ENCODE results near the gene MTNR1B.

Gene MTNR1B

DNA sequence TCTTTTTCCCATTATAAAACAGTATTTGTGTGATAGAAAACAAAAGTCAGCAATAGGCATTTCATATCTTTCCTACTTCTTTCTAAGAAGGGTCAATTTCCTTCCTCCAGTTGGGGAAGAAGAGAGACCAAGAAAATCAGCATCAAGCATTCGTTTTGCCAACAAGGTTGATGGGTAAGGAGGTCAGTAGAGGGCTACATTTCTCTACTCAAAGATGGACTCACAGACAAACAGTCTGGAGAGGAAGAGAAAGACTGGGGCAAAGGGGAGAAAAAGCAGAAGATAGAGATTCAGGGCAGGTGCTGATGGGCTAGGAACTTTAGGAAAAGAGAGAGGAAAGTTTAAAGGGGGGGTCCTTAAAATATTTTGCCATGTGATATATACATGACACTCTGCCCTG, 8.6 kb upstream of the MTNR1B start:
- TF ChIP-seq CTCF (IDR thresholded peaks at IDR 0.05; ENCODE audit: insufficient read depth, low read depth, low read length, missing control alignments), result no peak
- no peak overlapping the region for H3K4me3 ChIP-seq (ENCODE audit: low read depth, low read length)
- no peak for DNase-seq (ENCODE audit: low read depth)

- DNase-seq (ENCODE audit: low read depth), result no peak
- no peak for TF ChIP-seq CTCF (IDR thresholded peaks at IDR 0.05; ENCODE audit: insufficient read depth, low read depth, low read length, missing control alignments)
- H3K4me3 ChIP-seq (ENCODE audit: low read depth, low read length), result no peak overlapping the region
Measured at GRCh38 chr11:92962446-92962845, 7.0 kb upstream of the MTNR1B start.

- no peak overlapping the region for H3K4me3 ChIP-seq (ENCODE audit: low read depth, low read length)
- TF ChIP-seq CTCF (IDR thresholded peaks at IDR 0.05; ENCODE audit: insufficient read depth, low read depth, low read length, missing control alignments), result no peak
- no peak for DNase-seq (ENCODE audit: low read depth)
Measured at GRCh38 chr11:92964471-92964870, 5.0 kb upstream of the MTNR1B start.

GRCh38 chr11:92965196-92965595, 4.3 kb upstream of the MTNR1B start:
- no peak for TF ChIP-seq CTCF (IDR thresholded peaks at IDR 0.05; ENCODE audit: insufficient read depth, low read depth, low read length, missing control alignments)
- no peak overlapping the region for H3K4me3 ChIP-seq (ENCODE audit: low read depth, low read length)
- DNase-seq (ENCODE audit: low read depth), result no peak

DNA sequence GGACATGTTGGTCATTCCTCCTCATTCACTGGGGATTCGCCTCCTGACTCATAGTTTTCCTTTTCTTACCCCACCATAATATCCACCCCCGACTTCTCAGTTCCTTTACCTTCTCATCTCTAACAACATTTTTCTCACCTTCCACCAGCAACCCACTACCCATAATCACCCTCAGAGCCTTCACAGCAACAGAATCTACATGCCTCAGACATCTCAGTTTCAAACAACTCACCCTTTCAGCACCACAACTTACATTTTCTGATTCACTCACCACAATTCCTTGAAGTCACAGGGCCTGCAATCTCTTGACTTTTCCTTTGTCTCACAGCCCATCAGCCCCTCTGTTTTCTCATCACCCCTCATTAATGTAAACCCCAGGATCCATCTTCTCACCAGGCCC, 2.3 kb upstream of the MTNR1B start:
- no peak overlapping the region for H3K4me3 ChIP-seq (ENCODE audit: low read depth, low read length)
- no peak for TF ChIP-seq CTCF (IDR thresholded peaks at IDR 0.05; ENCODE audit: insufficient read depth, low read depth, low read length, missing control alignments)
- DNase-seq (ENCODE audit: low read depth), result no peak

DNA sequence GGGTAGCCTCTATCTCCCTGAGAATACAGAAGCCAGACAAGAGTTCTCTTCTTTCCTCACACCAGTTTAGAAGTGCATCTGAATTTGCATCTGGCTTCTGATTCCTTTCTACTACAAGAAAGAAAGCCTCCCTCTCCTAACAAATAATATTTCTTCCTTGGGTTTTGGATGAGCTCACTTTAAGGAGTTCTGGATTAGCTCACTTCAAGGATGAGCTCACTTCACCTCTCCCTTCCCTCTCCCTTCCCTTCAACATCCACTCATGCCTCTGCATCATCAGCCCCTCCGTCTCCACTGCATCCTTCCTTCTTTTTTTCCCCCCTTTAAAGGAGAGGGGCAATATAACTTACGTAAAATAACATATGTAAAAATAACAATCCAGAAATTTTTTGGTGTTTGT, 1.6 kb upstream of the MTNR1B start:
- no peak for DNase-seq (ENCODE audit: low read depth)
- no peak overlapping the region for H3K4me3 ChIP-seq (ENCODE audit: low read depth, low read length)
- TF ChIP-seq CTCF (IDR thresholded peaks at IDR 0.05; ENCODE audit: insufficient read depth, low read depth, low read length, missing control alignments), result no peak

GRCh38 chr11:92969293-92969633, 188 bp upstream of the MTNR1B start:
- TF ChIP-seq CTCF (IDR thresholded peaks at IDR 0.05; ENCODE audit: insufficient read depth, low read depth, low read length, missing control alignments), result no peak
- no peak for DNase-seq (ENCODE audit: low read depth)

More at GRCh38 chr11:92969293-92969633, 188 bp upstream of the MTNR1B start:
- H3K4me3 ChIP-seq (ENCODE audit: low read depth, low read length), result no peak overlapping the region
